GM12874 (cell line): ENCODE data around the gene ZNF18.

Experiments used
- CTCF ChIP-seq: IDR thresholded peaks from 2 replicates; pipeline ENCODE4 v1.5.1; 2011; ENCODE audit warnings: low read depth, mild to moderate bottlenecking, control low read depth, low read length, moderate library complexity; ENCODE audit not compliant: insufficient read depth

Gene ZNF18

GRCh38 chr17:11997147-11997971, at the start of gene ZNF18:
ZNF18 (minus strand) TSS chr17:11997475; CDS start chr17:11992829, 4,646 bp downstream.
- no peak for TF ChIP-seq CTCF

GRCh38 chr17:12046786-12047185, 49.5 kb upstream of the ZNF18 start:
- TF ChIP-seq CTCF, result no peak

GRCh38 chr17:12043702-12044101, 46.4 kb upstream of the ZNF18 start:
- no peak for TF ChIP-seq CTCF

GRCh38 chr17:12041312-12041711, 44.0 kb upstream of the ZNF18 start:
- TF ChIP-seq CTCF, result no peak

- no peak for TF ChIP-seq CTCF
Observed at GRCh38 chr17:12040478-12040877, 43.2 kb upstream of the ZNF18 start.

GRCh38 chr17:12037970-12038369, 40.7 kb upstream of the ZNF18 start:
- TF ChIP-seq CTCF, result no peak

GRCh38 chr17:12035673-12036072, 38.4 kb upstream of the ZNF18 start:
- no peak for TF ChIP-seq CTCF
